GM23338 (cell line): ENCODE measurements around the gene ARAP1. TPM values are rescaled to one million over a fixed set of nuclear protein-coding genes. Genes with fewer than 3 reads are reported as not detected.

Experiments used
- ATAC-seq: fragments of 200-7000 bp; cut with Tn5 transposase; 3 replicates; pipeline ENCODE4 v1.9.1; 2020
- DNase-seq: peaks from one replicate; pipeline ENCODE4 v3.0.0-alpha.2; 2015; ENCODE audit warnings: low spot score
- H2AFZ ChIP-seq: fragments of 200-600 bp; sonication (generic); 2 replicates; pipeline ENCODE4 v1.8.0; 2016; ENCODE audit warnings: antibody characterized with exemption, mild to moderate bottlenecking, moderate library complexity
- H3F3A ChIP-seq: fragments of 200-600 bp; sonication (generic); replicated peaks from 2 replicates; pipeline ENCODE4 v1.8.0; 2017; ENCODE audit warnings: antibody characterized with exemption, mixed run types, low read depth
- H3K27ac ChIP-seq: fragments of 200-600 bp; sonication (generic); 2 replicates; pipeline ENCODE4 v1.6.1; 2016; ENCODE audit warnings: low read depth
- H3K27me3 ChIP-seq: fragments of 200-600 bp; sonication (generic); 2 replicates; pipeline ENCODE4 v1.8.0; 2016; ENCODE audit warnings: mild to moderate bottlenecking, mixed run types, moderate library complexity; ENCODE audit not compliant: insufficient read depth
- H3K36me3 ChIP-seq: fragments of 200-600 bp; sonication (generic); 2 replicates; pipeline ENCODE4 v1.8.0; 2016; ENCODE audit warnings: mild to moderate bottlenecking; ENCODE audit not compliant: insufficient read depth
- H3K4me1 ChIP-seq: fragments of 200-600 bp; sonication (generic); 2 replicates; pipeline ENCODE4 v1.8.0; 2016; ENCODE audit warnings: mild to moderate bottlenecking, moderate library complexity; ENCODE audit not compliant: insufficient read depth
- H3K4me2 ChIP-seq: fragments of 200-600 bp; sonication (generic); 2 replicates; pipeline ENCODE4 v1.7.1; 2017; ENCODE audit warnings: mixed run types
- H3K4me3 ChIP-seq: fragments of 200-600 bp; sonication (generic); 2 replicates; pipeline ENCODE4 v1.6.1; 2016; ENCODE audit warnings: mixed run types
- H3K79me2 ChIP-seq: fragments of 200-600 bp; sonication (generic); replicated peaks from 2 replicates; pipeline ENCODE4 v1.8.0; 2017; ENCODE audit warnings: mild to moderate bottlenecking; ENCODE audit not compliant: insufficient read depth
- H3K9me2 ChIP-seq: fragments of 200-600 bp; sonication (generic); 2 replicates; pipeline ENCODE4 v1.8.0; 2017; ENCODE audit not compliant: insufficient read depth
- H4K20me1 ChIP-seq: fragments of 200-600 bp; sonication (generic); replicated peaks from 2 replicates; pipeline ENCODE4 v1.8.0; 2017; ENCODE audit warnings: mild to moderate bottlenecking; ENCODE audit not compliant: insufficient read depth
- H3K27ac Mint-ChIP-seq: 2 replicates; pipeline ENCODE4 v1.8.0; 2020; ENCODE audit warnings: inconsistent platforms, mild to moderate bottlenecking, moderate library complexity, mixed read lengths
- H3K27me3 Mint-ChIP-seq: 3 replicates; pipeline ENCODE4 v1.8.0; 2022; ENCODE audit warnings: low read depth, mild to moderate bottlenecking, moderate library complexity, mixed read lengths, inconsistent platforms; ENCODE audit not compliant: insufficient read depth, poor library complexity
- H3K36me3 Mint-ChIP-seq: 3 replicates; pipeline ENCODE4 v1.8.0; 2021; ENCODE audit warnings: low read depth, mild to moderate bottlenecking, inconsistent platforms, moderate library complexity, mixed read lengths
- H3K4me1 Mint-ChIP-seq: 3 replicates; pipeline ENCODE4 v1.8.0; 2020; ENCODE audit warnings: mild to moderate bottlenecking, inconsistent platforms, mixed read lengths
- H3K4me3 Mint-ChIP-seq: 3 replicates; pipeline ENCODE4 v1.8.0; 2021; ENCODE audit warnings: moderate library complexity, mild to moderate bottlenecking, inconsistent platforms, mixed read lengths
- H3K9me3 Mint-ChIP-seq: 3 replicates; pipeline ENCODE4 v1.8.0; 2020; ENCODE audit warnings: moderate library complexity, mild to moderate bottlenecking, inconsistent platforms, mixed read lengths
- CREB1 ChIP-seq: fragments of 250-450 bp; sonication (Bioruptor Pico); IDR thresholded peaks from 2 replicates; pipeline ENCODE4 v1.5.0; 2020; ENCODE audit warnings: low read depth, mild to moderate bottlenecking, moderate library complexity
- CTCF ChIP-seq, 2 experiments: fragments of 200-600 bp in 1 of 2; sonication (generic) in 1 of 2; conservative IDR thresholded peaks; 2 replicates each; pipeline versions ENCODE4 v1.5.1 to v1.6.1; 2016 to 2017; ENCODE audit warnings: antibody characterized with exemption in 2 of 2, low read depth in 2 of 2, mild to moderate bottlenecking in 2 of 2, moderate library complexity in 1 of 2
- ETS1 ChIP-seq: IDR thresholded peaks from 2 replicates; pipeline ENCODE4 v1.6.1; 2016; ENCODE audit warnings: antibody characterized with exemption
- EZH2 ChIP-seq: fragments of 200-600 bp; sonication (generic); IDR thresholded peaks from one replicate; pipeline ENCODE4 v1.8.0; 2017; ENCODE audit warnings: antibody characterized with exemption, mild to moderate bottlenecking, low read depth; ENCODE audit not compliant: unreplicated experiment
- EZH2phosphoT487 ChIP-seq: fragments of 200-600 bp; sonication (generic); IDR thresholded peaks from one replicate; pipeline ENCODE4 v1.8.1; 2018; ENCODE audit warnings: antibody characterized with exemption; ENCODE audit not compliant: unreplicated experiment
- JUNB ChIP-seq: IDR thresholded peaks from one replicate; pipeline ENCODE4 v1.6.1; 2016; ENCODE audit warnings: antibody characterized with exemption; ENCODE audit not compliant: unreplicated experiment
- NANOG ChIP-seq: IDR thresholded peaks from 2 replicates; pipeline ENCODE4 v1.6.1; 2016; ENCODE audit warnings: antibody characterized with exemption, borderline replicate concordance
- POLR2AphosphoS5 ChIP-seq: IDR thresholded peaks from 2 replicates; pipeline ENCODE4 v1.6.1; 2016; ENCODE audit warnings: antibody characterized with exemption, low read depth
- REST ChIP-seq: IDR thresholded peaks from one replicate; pipeline ENCODE4 v1.6.1; 2018; ENCODE audit warnings: antibody characterized with exemption; ENCODE audit not compliant: unreplicated experiment
- ZNF114 ChIP-seq: fragments of 250-450 bp; sonication (Bioruptor Pico); IDR thresholded peaks from 2 replicates; pipeline ENCODE4 v1.5.0; 2020; ENCODE audit warnings: mild to moderate bottlenecking, moderate library complexity
- polyA plus RNA-seq: library from polyadenylated mRNA; unstranded; fragments of >200 nt; fragmentation: Nextera tagmentation; extraction: Ambion mirVana; gene quantifications from 2 replicates; pipeline ENCODE4 v1.2.1, GENCODE V29; 2016
- total RNA-seq: library from RNA; depleted of rRNA; stranded (reverse); fragments of >200 nt; shearing (Covaris generic); gene quantifications from 2 replicates; pipeline ENCODE4 v1.2.3, GENCODE V29; 2014

ARAP1 gene
- total and polyA plus RNA-seq, 2 experiments from 2014 or later: 24.5 to 116 TPM

- no peak for TF ChIP-seq CTCF (conservative IDR thresholded peaks at IDR 0.05; ENCODE audit: low read depth in 2 of 2)
- no peak for TF ChIP-seq EZH2phosphoT487
- no peak for TF ChIP-seq REST
Measured at GRCh38 chr11:72682858-72683243, 69.4 kb downstream of the ARAP1 start (continued).

- Histone ChIP-seq H2AFZ (no peak overlapping the region), H4K20me1 (0 out of 2 replicates have a peak, but pooled peaks cover 5% of the 10 kb centered on the region), H3K36me3 (no peaks in the 10 kb centered on the region), H3K4me2 (no peak overlapping the region), H3F3A (no peaks in the 10 kb centered on the region), H3K27ac (no peak overlapping the region), H3K79me2 (no peaks in the 10 kb centered on the region), H3K27me3 (peaks cover 22% of the 10 kb centered on the region), H3K4me3 (no peak overlapping the region), H3K4me1 (peaks cover under 1% of the 10 kb centered on the region; the same call in 1 of the 2 replicates), H3K9me2 (no peaks in the 10 kb centered on the region)
- DNase-seq (no peak), ATAC-seq (no peak)
- Mint-ChIP-seq H3K9me3 (no peaks in the 10 kb centered on the region), H3K36me3 (peaks cover 3% of the 10 kb centered on the region; the same call in 1 of the 3 replicates), H3K4me3 (no peak overlapping the region), H3K4me1 (peaks cover 16% of the 10 kb centered on the region), H3K27ac (no peak overlapping the region), H3K27me3 (peaks cover 34% of the 10 kb centered on the region)
- no peak for TF ChIP-seq EZH2
- no peak for TF ChIP-seq ZNF114 (CRISPR knock-in tag)
- TF ChIP-seq REST: no peak
- TF ChIP-seq POLR2AphosphoS5: no peak
- TF ChIP-seq ETS1: no peak
- TF ChIP-seq NANOG: no peak
- no peak for TF ChIP-seq CTCF (conservative IDR thresholded peaks at IDR 0.05; ENCODE audit: low read depth in 2 of 2)
- TF ChIP-seq EZH2phosphoT487: no peak
- TF ChIP-seq JUNB: no peak
- no peak for TF ChIP-seq CREB1 (CRISPR knock-in tag)
Measured at GRCh38 chr11:72682238-72682857, 69.9 kb downstream of the ARAP1 start.
